Endothelial cell of umbilical vein (primary cell): ENCODE measurements around the gene WHRN. TPM values are rescaled to one million over a fixed set of nuclear protein-coding genes. Genes with fewer than 3 reads are reported as not detected.

Experiments
- BruUV-seq: library from RNA; stranded (reverse); fragments of 400-500 nt; replicated peaks from 2 replicates; lab custom pipeline; 2021; lab: Mats Ljungman, UMichigan
- CTCF ChIA-PET: fragments of 300-600, 350-600 bp; sonication (Branson Sonifier 250); formaldehyde crosslinking; loops from one replicate; lab custom pipeline; 2021; ENCODE audit warnings: antibody characterized with exemption, inconsistent platforms; lab: Charles Lee
- POLR2A ChIA-PET: fragments of 300-600, 350-600 bp; sonication (Branson Sonifier 250); formaldehyde crosslinking; loops from one replicate; lab custom pipeline; 2021; ENCODE audit warnings: antibody characterized with exemption, inconsistent platforms; lab: Charles Lee
- DNase-seq: peaks from one replicate; pipeline ENCODE4 v3.0.0-alpha.2; 2011; ENCODE audit warnings: low read depth, low spot score
- FAIRE-seq: peaks from 2 replicates; lab custom pipeline; 2011; peaks lifted over from hg19 to GRCh38; lab: Jason Lieb, UNC
- H2AFZ ChIP-seq: 2 replicates; pipeline ENCODE4 v1.6.0; 2012; ENCODE audit warnings: low read depth, low read length, control low read depth, inconsistent platforms
- H3K27ac ChIP-seq: 2 replicates; pipeline ENCODE4 v1.5.1; 2011; ENCODE audit warnings: low read depth, mild to moderate bottlenecking, control low read depth, low read length, moderate library complexity; ENCODE audit not compliant: insufficient read depth
- H3K27me3 ChIP-seq, 2 experiments: 2 replicates each; pipeline versions ENCODE4 v1.6.0 to v1.6.1; 2011; ENCODE audit warnings: low read length in 2 of 2, mixed read lengths in 1 of 2; ENCODE audit not compliant: control insufficient read depth in 2 of 2, insufficient read depth in 2 of 2
- H3K36me3 ChIP-seq, 2 experiments: 2 replicates in 1 of 2; 3 replicates in 1 of 2; pipeline ENCODE4 v1.5.1; 2011; ENCODE audit warnings: low read length in 2 of 2, mild to moderate bottlenecking in 1 of 2, moderate library complexity in 1 of 2; ENCODE audit not compliant: control insufficient read depth in 2 of 2, insufficient read depth in 2 of 2; ENCODE audit errors: extremely low read depth in 1 of 2
- H3K4me1 ChIP-seq: 3 replicates; pipeline ENCODE4 v1.5.1; 2011; ENCODE audit warnings: mild to moderate bottlenecking, low read length; ENCODE audit not compliant: control insufficient read depth, insufficient read depth; ENCODE audit errors: extremely low read depth
- H3K4me2 ChIP-seq: 2 replicates; pipeline ENCODE4 v1.6.1; 2011; ENCODE audit warnings: low read length, control low read depth, mixed read lengths; ENCODE audit not compliant: insufficient read depth
- H3K4me3 ChIP-seq, 3 experiments: fragments of 200-600 bp in 1 of 3; sonication (generic), shearing (Covaris generic) in 1 of 3; replicated peaks in 1 of 3; 2 replicates each; pipeline ENCODE4 v1.5.1; 2011 to 2016; ENCODE audit warnings: control low read depth in 3 of 3, low read length in 3 of 3, mild to moderate bottlenecking in 2 of 3, inconsistent platforms in 1 of 3, low read depth in 1 of 3, moderate library complexity in 1 of 3; ENCODE audit not compliant: insufficient read depth in 1 of 3
- H3K79me2 ChIP-seq: 2 replicates; pipeline ENCODE4 v1.6.0; 2012; ENCODE audit warnings: low read length, inconsistent platforms; ENCODE audit not compliant: control insufficient read depth, insufficient read depth
- H3K9ac ChIP-seq: replicated peaks from 2 replicates; pipeline ENCODE3; 2011; ENCODE audit warnings: low read length, control low read depth; ENCODE audit not compliant: insufficient read depth; ENCODE audit errors: extremely low read depth
- H3K9me1 ChIP-seq: replicated peaks from 3 replicates; pipeline ENCODE4 v1.6.0; 2011; ENCODE audit warnings: mild to moderate bottlenecking, low read length; ENCODE audit not compliant: control insufficient read depth, insufficient read depth; ENCODE audit errors: extremely low read depth
- H3K9me3 ChIP-seq: replicated peaks from 2 replicates; pipeline ENCODE4 v1.5.1; 2012; ENCODE audit warnings: low read length, inconsistent platforms; ENCODE audit not compliant: control insufficient read depth, insufficient read depth
- H4K20me1 ChIP-seq: replicated peaks from 2 replicates; pipeline ENCODE3; 2011; ENCODE audit warnings: mild to moderate bottlenecking, low read length; ENCODE audit not compliant: control insufficient read depth, insufficient read depth; ENCODE audit errors: extremely low read depth
- EZH2 ChIP-seq: IDR thresholded peaks from 2 replicates; pipeline ENCODE4 v1.6.1; 2012; ENCODE audit warnings: borderline replicate concordance, low read depth, mild to moderate bottlenecking, moderate library complexity, low read length, inconsistent platforms; ENCODE audit not compliant: severe bottlenecking
- FOS ChIP-seq: IDR thresholded peaks from 2 replicates; pipeline ENCODE4 v1.6.1; 2011; ENCODE audit warnings: mild to moderate bottlenecking, low read length, moderate library complexity, borderline replicate concordance; ENCODE audit not compliant: insufficient read depth
- dilution Hi-C: fragments of 300-500 bp; cut with MboI; formaldehyde crosslinking; loops from one replicate; pipeline ENCODE4 v1.15.0; 2019; ENCODE audit warnings: low sequenced_read_pairs; ENCODE audit not compliant: extremely low pct_ligation_motif_present
- intact Hi-C: fragments of 100-400 bp; cut with micrococcal nuclease; formaldehyde crosslinking; loops from one replicate; pipeline ENCODE4 v1.10.0; 2022
- polyA plus RNA-seq, 4 experiments: library from polyadenylated mRNA; depleted of rRNA in 3 of 4; stranded (reverse) in 3 of 4; unstranded in 1 of 4; fragments of >200 nt; gene quantifications; 2 replicates each; pipeline versions ENCODE4 v1.2.1 to v1.2.3, GENCODE V29; 2011 to 2012; ENCODE audit warnings: missing spikeins in 1 of 4
- total RNA-seq: library from RNA; stranded (reverse); gene quantifications from 2 replicates; pipeline ENCODE4 v1.2.3, GENCODE V29; 2021

Gene WHRN
- total and polyA plus RNA-seq, 2 donors (not counting 3 experiments of a cell fraction or from before 2014, with no cell fraction given) = 0.35 to 0.69 TPM

DNA sequence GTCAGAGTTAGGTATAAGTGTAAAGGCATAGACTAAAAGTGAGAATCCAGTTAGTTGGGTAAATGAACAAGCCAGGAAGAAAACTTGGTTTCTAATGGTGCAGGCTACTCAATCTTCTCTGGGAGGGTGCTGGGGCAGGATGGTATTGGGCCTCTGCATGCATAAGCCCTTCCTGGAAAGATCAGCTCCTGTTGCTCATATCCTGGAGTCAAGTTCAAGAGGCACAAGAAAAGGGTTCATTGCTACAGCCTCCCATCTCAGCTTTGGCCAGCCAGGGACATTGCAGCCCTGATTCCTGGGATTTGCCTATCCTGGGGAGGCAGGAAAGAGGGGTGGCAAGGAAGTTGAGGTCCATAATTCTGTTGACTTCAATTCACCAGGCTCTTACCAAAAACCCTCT, 41.6 kb upstream of the WHRN start:
- no TSS peak for BruUV-seq
- H3K4me1 ChIP-seq = no peaks in the 10 kb centered on the region
- intact Hi-C loops (no loop called here), dilution Hi-C loops (no loop called here)
- peak; percentile 29 for TF ChIP-seq FOS
- TF ChIP-seq EZH2 = no peak
- ChIA-PET POLR2A (no interaction called here), CTCF (interaction anchor here (1.2 to 1.7 kb wide), 4 partner anchors 9 to 141 kb away, joined by 3 to 5 read pairs (median 4); partner anchors contain the start of gene ATP6V1G1)
- no peak overlapping the region for H3K9ac ChIP-seq
- no peaks in the 10 kb centered on the region for H3K36me3 ChIP-seq
- FAIRE-seq = no peak
- no peaks in the 10 kb centered on the region for H3K9me3 ChIP-seq
- no peak overlapping the region for H3K27ac ChIP-seq
- no peak overlapping the region for H3K4me2 ChIP-seq
- H4K20me1 ChIP-seq = no peaks in the 10 kb centered on the region
- H2AFZ ChIP-seq = no peak overlapping the region
- H3K4me3 ChIP-seq = no peak overlapping the region
- peak; percentile 17 for DNase-seq
- H3K9me1 ChIP-seq = no peaks in the 10 kb centered on the region
- no peaks in the 10 kb centered on the region for H3K79me2 ChIP-seq
- H3K27me3 ChIP-seq = no peaks in the 10 kb centered on the region

DNA sequence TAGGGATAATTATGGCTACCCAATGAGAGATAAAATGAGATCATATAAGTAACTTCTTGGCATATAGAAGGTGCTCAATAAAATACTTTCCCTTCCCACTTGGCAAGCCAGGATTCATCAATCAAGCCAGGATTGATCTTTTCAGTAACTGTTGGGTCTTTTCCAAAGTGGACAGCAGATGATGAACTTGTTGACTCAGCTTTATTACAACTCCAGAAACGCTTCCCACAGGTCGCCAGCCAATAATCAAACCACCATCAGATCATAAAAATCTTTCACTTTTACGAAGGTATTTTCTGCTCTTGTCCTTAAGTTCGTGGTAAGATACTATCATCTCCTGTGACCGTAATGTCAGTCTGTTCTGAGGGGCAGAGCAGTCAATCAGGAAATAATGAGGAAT, 39.8 kb upstream of the WHRN start:
- CTCF ChIA-PET = interaction anchor here (1.5 kb wide), 2 partner anchors 25 to 47 kb away, joined by 3 to 4 read pairs; no protein-coding TSS in a partner anchor

More for the DNA sequence above, 39.8 kb upstream of the WHRN start:
- H3K4me1 ChIP-seq = no peaks in the 10 kb centered on the region
- H2AFZ ChIP-seq = no peak overlapping the region
- H3K27ac ChIP-seq = no peak overlapping the region
- H3K9ac ChIP-seq = no peak overlapping the region
- dilution Hi-C loops (no loop called here), intact Hi-C loops (no loop called here)
- no TSS peak for BruUV-seq
- H3K9me3 ChIP-seq = no peaks in the 10 kb centered on the region
- H3K9me1 ChIP-seq = no peaks in the 10 kb centered on the region
- DNase-seq = no peak
- FAIRE-seq = no peak
- POLR2A ChIA-PET = no interaction called here
- H3K36me3 ChIP-seq = no peaks in the 10 kb centered on the region
- H3K4me2 ChIP-seq = no peak overlapping the region
- H3K4me3 ChIP-seq = no peak overlapping the region
- H3K79me2 ChIP-seq = no peaks in the 10 kb centered on the region
- TF ChIP-seq EZH2 = no peak
- H3K27me3 ChIP-seq = no peaks in the 10 kb centered on the region
- H4K20me1 ChIP-seq = no peaks in the 10 kb centered on the region
